Measurements from ENCODE around the gene KLK15.

KLK15 gene

GRCh38 chr19:50830266-50831025 is 2.9 kb downstream of the KLK15 start:
- no peak overlapping the region for H3K4me3 ChIP-seq (ENCODE audit: insufficient read depth in 1 of 2, low read depth in 1 of 2, low read length in 2 of 2)
- no peak overlapping the region for H2BK120ac ChIP-seq (ENCODE audit: low read depth, low read length)
- H2BK12ac ChIP-seq (ENCODE audit: low read length in 2 of 2), result no peak overlapping the region
- DNase-seq, result no peak
- H2BK15ac ChIP-seq (ENCODE audit: low read depth, poor library complexity, severe bottlenecking), result no peak overlapping the region
- no peak overlapping the region for H3K14ac ChIP-seq (ENCODE audit: low read length in 2 of 2)
- H3K23ac ChIP-seq (ENCODE audit: low read length in 2 of 2), result no peak overlapping the region
- peaks cover 0 to 46% of the 10 kb centered on the region in 2 experiments for H3K27me3 ChIP-seq (ENCODE audit: control insufficient read depth in 1 of 2, insufficient read depth in 1 of 2, low read length in 2 of 2)
- H3K36me3 ChIP-seq (ENCODE audit: control insufficient read depth in 1 of 2, insufficient read depth in 2 of 2, low read depth in 1 of 2, low read length in 2 of 2), result no peaks in the 10 kb centered on the region
- H2AFZ ChIP-seq (ENCODE audit: low read depth, low read length), result no peak overlapping the region
- H3K9ac ChIP-seq (ENCODE audit: low read length), result no peak overlapping the region
- H2BK5ac ChIP-seq (ENCODE audit: low read depth, low read length, poor library complexity, severe bottlenecking), result no peak overlapping the region
- no peak overlapping the region for H3K4ac ChIP-seq (ENCODE audit: low read depth in 1 of 2, low read length in 2 of 2)
- H3K4me1 ChIP-seq (ENCODE audit: control insufficient read depth, insufficient read depth, low read depth, low read length), result no peaks in the 10 kb centered on the region
- WGBS, result 65% methylated on average over 14 of the region's 17 CpGs
- no peak overlapping the region for H3K4me2 ChIP-seq (ENCODE audit: low read length, poor library complexity, severe bottlenecking)
- no peaks in the 10 kb centered on the region for H3K79me1 ChIP-seq (replicated peaks; ENCODE audit: low read length, poor library complexity, severe bottlenecking)
- H3K18ac ChIP-seq (ENCODE audit: low read depth in 1 of 2, low read length in 2 of 2), result no peak overlapping the region
- no peak overlapping the region for H4K8ac ChIP-seq (ENCODE audit: low read length)
- H3K27ac ChIP-seq (ENCODE audit: low read length, poor library complexity, severe bottlenecking), result no peak overlapping the region
- no peaks in the 10 kb centered on the region for H3K9me3 ChIP-seq (ENCODE audit: control insufficient read depth, low read length)
- no peak overlapping the region for H4K91ac ChIP-seq (ENCODE audit: low read length)
- H2AK5ac ChIP-seq (ENCODE audit: low read length, severe bottlenecking), result no peak overlapping the region

- Histone ChIP-seq H3K9me3 (ENCODE audit: control insufficient read depth, low read length) (no peaks in the 10 kb centered on the region), H3K4me2 (ENCODE audit: low read length, poor library complexity, severe bottlenecking) (no peak overlapping the region), H2AK5ac (ENCODE audit: low read length, severe bottlenecking) (no peak overlapping the region), H3K36me3 (ENCODE audit: control insufficient read depth in 1 of 2, insufficient read depth in 2 of 2, low read depth in 1 of 2, low read length in 2 of 2) (no peaks in the 10 kb centered on the region), H3K27me3 (ENCODE audit: control insufficient read depth in 1 of 2, insufficient read depth in 1 of 2, low read length in 2 of 2) (peaks cover 0 to 40% of the 10 kb centered on the region in 2 experiments), H4K8ac (ENCODE audit: low read length) (no peak overlapping the region), H3K18ac (ENCODE audit: low read depth in 1 of 2, low read length in 2 of 2) (no peak overlapping the region), H3K4me3 (ENCODE audit: insufficient read depth in 1 of 2, low read depth in 1 of 2, low read length in 2 of 2) (no peak overlapping the region), H3K4me1 (ENCODE audit: control insufficient read depth, insufficient read depth, low read depth, low read length) (no peaks in the 10 kb centered on the region), H3K14ac (ENCODE audit: low read length in 2 of 2) (no peak overlapping the region), H3K4ac (ENCODE audit: low read depth in 1 of 2, low read length in 2 of 2) (no peak overlapping the region), H3K79me1 (replicated peaks; ENCODE audit: low read length, poor library complexity, severe bottlenecking) (no peaks in the 10 kb centered on the region), H2BK12ac (ENCODE audit: low read length in 2 of 2) (no peak overlapping the region), H2BK15ac (ENCODE audit: low read depth, poor library complexity, severe bottlenecking) (no peak overlapping the region), H3K9ac (ENCODE audit: low read length) (no peak overlapping the region), H2BK5ac (ENCODE audit: low read depth, low read length, poor library complexity, severe bottlenecking) (no peak overlapping the region), H2AFZ (ENCODE audit: low read depth, low read length) (no peak overlapping the region), H4K91ac (ENCODE audit: low read length) (no peak overlapping the region), H2BK120ac (ENCODE audit: low read depth, low read length) (no peak overlapping the region), H3K23ac (ENCODE audit: low read length in 2 of 2) (no peak overlapping the region), H3K27ac (ENCODE audit: low read length, poor library complexity, severe bottlenecking) (no peak overlapping the region)
- DNase-seq, result no peak
- WGBS, result 83% methylated on average over 5 of the region's 5 CpGs
Measured at GRCh38 chr19:50829801-50830200, 3.6 kb downstream of the KLK15 start.

GRCh38 chr19:50827476-50827875 is 5.9 kb downstream of the KLK15 start:
- 75% methylated on average over 9 of the region's 14 CpGs for WGBS
- Histone ChIP-seq H2BK12ac (ENCODE audit: low read length in 2 of 2) (no peak overlapping the region), H3K18ac (ENCODE audit: low read depth in 1 of 2, low read length in 2 of 2) (no peak overlapping the region), H2AK5ac (ENCODE audit: low read length, severe bottlenecking) (no peak overlapping the region), H3K4me2 (ENCODE audit: low read length, poor library complexity, severe bottlenecking) (no peak overlapping the region), H3K4me3 (ENCODE audit: insufficient read depth in 1 of 2, low read depth in 1 of 2, low read length in 2 of 2) (no peak overlapping the region), H3K9me3 (ENCODE audit: control insufficient read depth, low read length) (no peaks in the 10 kb centered on the region), H3K4me1 (ENCODE audit: control insufficient read depth, insufficient read depth, low read depth, low read length) (no peaks in the 10 kb centered on the region), H3K23ac (ENCODE audit: low read length in 2 of 2) (no peak overlapping the region), H3K4ac (ENCODE audit: low read depth in 1 of 2, low read length in 2 of 2) (no peak overlapping the region), H2BK15ac (ENCODE audit: low read depth, poor library complexity, severe bottlenecking) (no peak overlapping the region), H3K14ac (ENCODE audit: low read length in 2 of 2) (no peak overlapping the region), H4K8ac (ENCODE audit: low read length) (no peak overlapping the region), H3K9ac (ENCODE audit: low read length) (no peak overlapping the region), H4K91ac (ENCODE audit: low read length) (no peak overlapping the region), H3K79me1 (replicated peaks; ENCODE audit: low read length, poor library complexity, severe bottlenecking) (no peaks in the 10 kb centered on the region), H3K27me3 (ENCODE audit: control insufficient read depth in 1 of 2, insufficient read depth in 1 of 2, low read length in 2 of 2) (peaks cover 2 to 39% of the 10 kb centered on the region in 2 experiments), H2BK120ac (ENCODE audit: low read depth, low read length) (no peak overlapping the region), H3K27ac (ENCODE audit: low read length, poor library complexity, severe bottlenecking) (no peak overlapping the region), H2AFZ (ENCODE audit: low read depth, low read length) (no peak overlapping the region), H2BK5ac (ENCODE audit: low read depth, low read length, poor library complexity, severe bottlenecking) (no peak overlapping the region), H3K36me3 (ENCODE audit: control insufficient read depth in 1 of 2, insufficient read depth in 2 of 2, low read depth in 1 of 2, low read length in 2 of 2) (no peaks in the 10 kb centered on the region)
- no peak for DNase-seq

GRCh38 chr19:50826492-50827240 is 6.7 kb downstream of the KLK15 start:
- WGBS, result 87% methylated on average over 43 of the region's 43 CpGs
- Histone ChIP-seq H2AFZ (ENCODE audit: low read depth, low read length) (no peak overlapping the region), H3K9me3 (ENCODE audit: control insufficient read depth, low read length) (no peaks in the 10 kb centered on the region), H3K4me3 (ENCODE audit: insufficient read depth in 1 of 2, low read depth in 1 of 2, low read length in 2 of 2) (no peak overlapping the region), H3K4ac (ENCODE audit: low read depth in 1 of 2, low read length in 2 of 2) (no peak overlapping the region), H4K91ac (ENCODE audit: low read length) (no peak overlapping the region), H4K8ac (ENCODE audit: low read length) (no peak overlapping the region), H3K36me3 (ENCODE audit: control insufficient read depth in 1 of 2, insufficient read depth in 2 of 2, low read depth in 1 of 2, low read length in 2 of 2) (no peaks in the 10 kb centered on the region), H3K27ac (ENCODE audit: low read length, poor library complexity, severe bottlenecking) (no peak overlapping the region), H3K4me1 (ENCODE audit: control insufficient read depth, insufficient read depth, low read depth, low read length) (no peaks in the 10 kb centered on the region), H3K9ac (ENCODE audit: low read length) (no peak overlapping the region), H3K18ac (ENCODE audit: low read depth in 1 of 2, low read length in 2 of 2) (no peak overlapping the region), H3K79me1 (replicated peaks; ENCODE audit: low read length, poor library complexity, severe bottlenecking) (no peaks in the 10 kb centered on the region), H2BK5ac (ENCODE audit: low read depth, low read length, poor library complexity, severe bottlenecking) (no peak overlapping the region), H3K4me2 (ENCODE audit: low read length, poor library complexity, severe bottlenecking) (no peak overlapping the region), H3K14ac (ENCODE audit: low read length in 2 of 2) (no peak overlapping the region), H3K27me3 (ENCODE audit: control insufficient read depth in 1 of 2, insufficient read depth in 1 of 2, low read length in 2 of 2) (peaks cover 10 to 47% of the 10 kb centered on the region in 2 experiments), H2AK5ac (ENCODE audit: low read length, severe bottlenecking) (no peak overlapping the region), H2BK15ac (ENCODE audit: low read depth, poor library complexity, severe bottlenecking) (no peak overlapping the region), H2BK120ac (ENCODE audit: low read depth, low read length) (no peak overlapping the region), H2BK12ac (ENCODE audit: low read length in 2 of 2) (no peak overlapping the region), H3K23ac (ENCODE audit: low read length in 2 of 2) (no peak overlapping the region)
- DNase-seq, result no peak

All from mesenchymal stem cell (in vitro differentiated cells and primary cell).